NT2/D1 (cell line): ENCODE data around the gene SLC30A2.

Source experiments
- DNase-seq: peaks from one replicate; pipeline ENCODE4 v3.0.0-alpha.2; 2011; ENCODE audit warnings: low read depth, low spot score
- H3K27me3 ChIP-seq: 2 replicates; pipeline ENCODE4 v1.6.0; 2011; ENCODE audit warnings: mild to moderate bottlenecking; ENCODE audit not compliant: insufficient read length, insufficient read depth
- H3K36me3 ChIP-seq: 2 replicates; pipeline ENCODE4 v1.6.1; 2011; ENCODE audit warnings: mild to moderate bottlenecking, low read length, mixed read lengths; ENCODE audit not compliant: insufficient read depth, insufficient read length
- H3K4me1 ChIP-seq: 2 replicates; pipeline ENCODE4 v1.5.1; 2011; ENCODE audit not compliant: insufficient read depth, insufficient read length
- H3K4me3 ChIP-seq: 2 replicates; pipeline ENCODE4 v1.5.1; 2011; ENCODE audit warnings: low read depth; ENCODE audit not compliant: insufficient read length
- H3K9ac ChIP-seq: 2 replicates; pipeline ENCODE4 v1.6.0; 2011; ENCODE audit warnings: low read depth; ENCODE audit not compliant: insufficient read length
- H3K9me3 ChIP-seq: 2 replicates; pipeline ENCODE4 v1.5.1; 2011; ENCODE audit warnings: mild to moderate bottlenecking, low read length; ENCODE audit not compliant: insufficient read depth
- SUZ12 ChIP-seq: IDR thresholded peaks from 2 replicates; pipeline ENCODE4 v1.6.1; 2011; ENCODE audit not compliant: insufficient read length, insufficient read depth; ENCODE audit errors: extremely low read depth
- YY1 ChIP-seq: IDR thresholded peaks from 2 replicates; pipeline ENCODE4 v1.6.1; 2011; ENCODE audit not compliant: insufficient read length, insufficient read depth
- ZNF274 ChIP-seq: IDR thresholded peaks from 2 replicates; pipeline ENCODE4 v1.6.1; 2011; ENCODE audit warnings: mild to moderate bottlenecking, low read depth, low read length

The SLC30A2 gene

DNA sequence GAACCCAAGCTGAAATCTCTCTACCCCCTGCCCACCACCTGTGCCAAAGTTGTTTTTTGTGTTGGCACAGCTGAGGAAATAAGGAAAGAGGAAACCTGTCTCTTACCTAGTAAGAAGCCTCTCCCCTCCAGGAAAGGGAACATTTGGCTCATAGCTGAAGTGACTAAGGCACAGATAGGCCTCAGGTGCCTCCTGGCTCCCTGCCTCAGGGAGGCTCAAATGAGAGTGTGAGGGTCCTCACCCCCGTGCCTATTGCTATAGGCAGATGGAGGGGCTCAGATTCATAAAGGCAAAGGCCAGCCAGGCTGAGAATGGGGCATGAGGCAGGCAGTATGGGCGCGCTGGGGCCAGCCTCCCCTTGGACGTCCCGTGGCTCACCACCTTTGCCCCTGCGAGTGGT, 7.4 kb downstream of the SLC30A2 start:
- Histone ChIP-seq H3K9ac (no peak overlapping the region), H3K36me3 (no peaks in the 10 kb centered on the region), H3K27me3 (peaks cover 40% of the 10 kb centered on the region), H3K9me3 (no peaks in the 10 kb centered on the region), H3K4me3 (no peak overlapping the region), H3K4me1 (peaks cover 16% of the 10 kb centered on the region)
- no peak for DNase-seq
- TF ChIP-seq YY1 (no peak), SUZ12 (no peak), ZNF274 (no peak)

DNA sequence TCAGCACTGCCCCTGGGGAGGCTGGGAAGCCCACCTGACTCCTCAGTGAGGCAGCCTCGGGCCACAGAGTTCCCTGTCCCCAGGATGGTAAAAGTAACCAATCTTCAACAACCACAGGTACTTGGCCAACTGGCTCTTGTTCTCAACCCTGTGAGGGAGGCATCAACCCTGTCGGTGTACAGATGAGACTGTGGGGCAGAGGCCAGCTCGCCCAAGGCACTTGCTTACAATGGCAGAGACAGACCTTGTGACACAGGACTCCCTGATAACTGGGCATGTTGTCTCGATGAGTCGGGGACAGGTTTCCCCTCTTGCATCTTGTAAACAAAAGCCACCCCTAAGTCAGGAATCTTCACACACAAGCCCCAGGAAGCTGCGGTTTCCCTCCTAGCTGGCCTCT, 8.0 kb downstream of the SLC30A2 start:
- H3K4me3 ChIP-seq, result no peak overlapping the region
- DNase-seq, result no peak

DNA sequence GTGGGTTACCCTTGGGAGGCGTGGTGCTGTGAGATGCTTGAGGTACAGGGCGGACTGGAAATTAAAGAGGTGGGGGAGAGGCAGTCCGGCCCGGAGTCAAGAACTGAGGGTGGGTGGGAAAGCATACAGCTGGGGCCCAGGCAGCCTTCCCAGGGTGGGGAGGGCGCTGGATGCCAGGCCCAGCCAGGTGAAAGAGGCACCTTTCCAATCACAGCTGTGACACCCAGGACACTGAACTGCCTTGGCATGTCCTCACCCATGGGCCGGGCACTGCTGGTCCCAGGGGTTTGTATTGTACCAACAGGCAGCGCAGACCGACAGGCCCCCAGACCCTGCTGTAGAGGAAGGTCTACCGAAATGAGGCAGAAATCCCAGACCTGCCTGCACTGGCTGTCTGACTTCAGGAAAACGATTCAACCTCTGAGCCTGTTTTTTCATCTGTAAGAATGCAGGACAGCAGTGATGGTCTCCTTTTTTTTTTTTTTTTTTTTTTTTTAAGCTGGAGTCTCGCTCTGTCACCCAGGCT, 9.1 kb downstream of the SLC30A2 start:
- H3K4me3 ChIP-seq, result no peak overlapping the region
- H3K9ac ChIP-seq, result peak overlapping the region; percentile 92
- no peak for DNase-seq
- H3K4me1 ChIP-seq, result peaks cover 16% of the 10 kb centered on the region
- no peaks in the 10 kb centered on the region for H3K36me3 ChIP-seq
- H3K27me3 ChIP-seq, result peaks cover 34% of the 10 kb centered on the region
- TF ChIP-seq SUZ12, result no peak
- TF ChIP-seq ZNF274, result no peak
- no peak for TF ChIP-seq YY1
- no peaks in the 10 kb centered on the region for H3K9me3 ChIP-seq

More for the DNA sequence above, 8.0 kb downstream of the SLC30A2 start:
- peaks cover 16% of the 10 kb centered on the region for H3K4me1 ChIP-seq
- no peaks in the 10 kb centered on the region for H3K36me3 ChIP-seq
- no peaks in the 10 kb centered on the region for H3K9me3 ChIP-seq
- H3K9ac ChIP-seq, result no peak overlapping the region
- peaks cover 40% of the 10 kb centered on the region for H3K27me3 ChIP-seq
- TF ChIP-seq SUZ12, result no peak
- no peak for TF ChIP-seq ZNF274
- no peak for TF ChIP-seq YY1

DNA sequence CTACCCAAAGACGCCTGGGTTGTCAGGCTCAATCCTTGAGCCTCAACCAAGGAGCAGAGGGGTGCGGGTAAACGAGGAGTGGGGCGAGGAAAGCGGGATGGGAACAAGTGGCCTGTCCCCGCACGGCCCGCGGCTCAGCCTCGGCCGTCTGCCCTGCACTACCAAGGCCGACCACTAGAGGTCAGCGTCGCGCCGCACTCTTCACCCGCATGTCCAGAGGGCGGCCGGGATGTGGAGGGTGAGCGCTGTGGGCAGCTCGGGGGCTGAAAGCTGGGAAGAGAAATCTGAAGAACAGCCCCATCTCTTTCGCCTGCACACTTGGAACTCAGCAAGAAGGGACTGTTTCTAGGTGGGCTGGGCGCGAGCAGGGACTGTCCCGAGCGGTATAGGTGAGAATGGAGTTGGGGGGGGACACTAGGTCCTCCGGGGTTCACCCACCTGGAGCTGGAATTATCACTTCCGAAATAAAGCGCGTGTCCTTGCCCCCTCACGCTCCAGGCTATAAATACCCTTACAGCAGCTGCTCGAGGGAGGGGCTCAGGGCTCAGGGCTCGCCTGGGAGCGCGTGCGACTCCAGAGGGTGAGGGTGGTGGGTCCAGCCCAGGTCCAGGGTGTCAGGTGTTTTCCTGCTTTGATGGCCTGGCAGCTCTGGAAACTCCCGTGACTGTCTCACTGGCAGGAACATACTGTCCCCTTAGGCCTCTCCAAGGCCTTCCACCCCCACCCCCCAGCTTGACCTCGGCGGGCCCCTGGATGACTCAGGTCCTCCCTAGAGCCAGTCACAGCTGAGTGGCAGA, 9.8 kb downstream of the SLC30A2 start:
- TF ChIP-seq YY1 (no peak), SUZ12 (no peak), ZNF274 (no peak)
- Histone ChIP-seq H3K9me3 (no peaks in the 10 kb centered on the region), H3K27me3 (peaks cover 34% of the 10 kb centered on the region), H3K9ac (peak overlapping the region; percentile 92), H3K4me3 (peak overlapping the region; percentile 89), H3K36me3 (no peaks in the 10 kb centered on the region), H3K4me1 (peaks cover 19% of the 10 kb centered on the region)
- DNase-seq, result peak; percentile 68

- TF ChIP-seq SUZ12 (no peak), ZNF274 (no peak), YY1 (no peak)
- Histone ChIP-seq H3K27me3 (peaks cover 34% of the 10 kb centered on the region), H3K9me3 (no peaks in the 10 kb centered on the region), H3K9ac (peak overlapping the region; percentile 92), H3K36me3 (no peaks in the 10 kb centered on the region), H3K4me3 (peak overlapping the region; percentile 89), H3K4me1 (peaks cover 19% of the 10 kb centered on the region)
- DNase-seq, result peak; percentile 96
Measured at GRCh38 chr1:26035203-26035958, 10.5 kb downstream of the SLC30A2 start.

DNA sequence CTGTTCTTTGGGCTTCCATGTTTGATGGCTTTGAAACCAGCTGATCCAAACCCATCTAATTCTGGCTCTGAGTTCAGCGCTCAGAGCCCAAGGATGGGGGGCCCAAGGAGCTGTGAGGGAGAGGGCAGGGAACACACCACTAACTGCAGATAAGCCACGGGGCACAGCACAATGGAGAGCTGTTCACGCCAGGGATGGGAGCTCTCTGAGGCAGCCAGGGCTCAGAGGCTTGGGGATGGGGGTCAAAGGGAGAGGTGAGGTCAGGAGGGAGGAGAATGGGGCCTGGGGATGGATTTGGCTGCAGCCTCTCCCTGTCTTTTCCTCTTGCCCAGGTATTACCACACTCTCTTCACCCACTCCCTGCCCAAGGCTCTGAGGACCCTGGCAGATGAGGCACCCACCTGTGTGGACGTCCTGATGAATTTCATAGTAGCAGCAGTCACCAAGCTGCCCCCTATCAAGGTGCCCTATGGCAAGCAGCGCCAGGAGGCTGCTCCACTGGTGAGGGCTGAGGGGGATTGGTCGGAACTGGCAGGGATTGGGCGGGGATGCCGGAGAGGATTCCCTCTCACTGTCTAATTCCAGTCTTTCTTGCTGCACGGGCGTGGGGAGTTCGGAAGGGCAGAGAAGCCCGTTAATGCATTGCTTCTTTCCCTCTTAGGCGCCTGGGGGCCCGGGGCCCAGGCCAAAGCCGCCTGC, 11.3 kb downstream of the SLC30A2 start:
- H3K4me3 ChIP-seq, result peak overlapping the region; percentile 89
- peaks cover 21% of the 10 kb centered on the region for H3K4me1 ChIP-seq
- DNase-seq, result no peak
- peaks cover 34% of the 10 kb centered on the region for H3K27me3 ChIP-seq
- no peaks in the 10 kb centered on the region for H3K36me3 ChIP-seq
- no peak for TF ChIP-seq ZNF274
- TF ChIP-seq YY1, result no peak
- no peaks in the 10 kb centered on the region for H3K9me3 ChIP-seq
- H3K9ac ChIP-seq, result peak overlapping the region; percentile 92

DNA sequence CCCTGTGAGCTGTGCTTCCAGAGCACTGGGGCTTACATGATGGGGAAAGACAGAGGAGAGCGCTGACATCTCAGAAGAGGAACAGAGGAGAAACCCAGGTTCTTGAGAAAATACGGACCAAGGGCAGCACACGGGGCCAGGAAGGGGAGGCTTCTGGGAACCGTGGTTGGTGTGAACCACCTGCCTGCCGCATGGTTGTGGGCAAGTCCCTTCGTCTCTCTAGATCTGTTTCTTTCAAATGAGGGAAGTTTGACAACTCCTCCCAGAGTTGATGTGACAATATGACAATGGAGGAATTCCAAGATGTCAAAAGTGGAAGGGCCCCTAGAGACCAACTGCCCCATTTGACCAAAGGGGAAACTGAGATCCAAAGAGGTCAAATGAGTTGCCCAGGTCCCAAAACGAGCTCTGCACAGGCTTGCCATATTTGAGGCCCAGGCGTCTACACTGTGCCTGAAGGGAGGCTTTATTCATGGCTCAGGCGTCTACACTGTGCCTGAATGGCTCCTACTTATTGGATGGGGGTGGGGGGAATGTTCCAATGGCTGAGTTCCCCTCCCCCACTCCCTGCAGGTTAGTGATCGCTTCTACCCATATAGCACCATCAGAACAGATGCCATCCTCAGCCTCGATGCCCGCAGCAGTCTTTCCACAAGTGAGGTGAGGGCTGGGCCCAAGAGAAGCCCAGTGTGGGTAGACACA, 13.1 kb downstream of the SLC30A2 start:
- H3K27me3 ChIP-seq, result peaks cover 34% of the 10 kb centered on the region
- no peak for TF ChIP-seq ZNF274
- no peak for TF ChIP-seq SUZ12
- no peaks in the 10 kb centered on the region for H3K36me3 ChIP-seq
- H3K4me3 ChIP-seq, result no peak overlapping the region
- no peak for DNase-seq
- H3K4me1 ChIP-seq, result peaks cover 35% of the 10 kb centered on the region
- no peaks in the 10 kb centered on the region for H3K9me3 ChIP-seq
- no peak overlapping the region for H3K9ac ChIP-seq
